OCI-LY3 (cell line): ENCODE measurements around the gene PLPP3.

Source experiments
- EZH2phosphoT487 ChIP-seq: fragments of 200-600 bp; shearing (Covaris generic); IDR thresholded peaks from 2 replicates; pipeline ENCODE4 v1.6.1; 2018; ENCODE audit warnings: antibody characterized with exemption, mixed run types, low read depth
- TF ChIP-seq, protein P1 (sequence below): fragments of 200-600, 300-600 bp; sonication (generic); IDR thresholded peaks from 2 replicates; pipeline ENCODE4 v1.5.1; 2014; ENCODE audit warnings: antibody characterized with exemption, low read length, low read depth

DNA sequence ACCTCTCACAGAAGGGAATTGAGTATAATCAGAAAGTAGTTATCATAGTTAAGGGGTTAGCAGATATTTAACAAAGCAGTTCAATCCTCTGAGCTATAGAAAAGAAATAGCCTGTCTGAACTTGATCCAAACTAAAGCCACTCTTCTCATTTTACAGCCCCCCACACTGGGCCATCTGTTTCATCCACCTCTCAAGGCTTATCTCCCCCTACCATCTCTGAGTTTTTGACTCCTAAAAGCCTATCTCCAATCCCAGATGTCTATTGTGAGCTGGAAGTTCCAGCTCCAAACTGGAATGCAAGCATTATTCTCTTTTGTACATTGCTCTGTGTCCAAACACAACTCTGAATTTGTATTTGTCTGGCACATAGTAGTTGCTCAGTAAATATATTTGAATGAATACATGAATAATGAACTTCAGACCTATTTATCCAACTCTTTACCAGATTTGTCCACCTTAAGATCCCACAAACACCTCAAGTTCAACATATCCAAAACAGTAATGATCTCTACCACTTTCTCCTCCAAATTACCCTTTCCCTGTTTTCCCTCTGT, 98.1 kb downstream of the PLPP3 start:
- TF ChIP-seq, protein P1, sequence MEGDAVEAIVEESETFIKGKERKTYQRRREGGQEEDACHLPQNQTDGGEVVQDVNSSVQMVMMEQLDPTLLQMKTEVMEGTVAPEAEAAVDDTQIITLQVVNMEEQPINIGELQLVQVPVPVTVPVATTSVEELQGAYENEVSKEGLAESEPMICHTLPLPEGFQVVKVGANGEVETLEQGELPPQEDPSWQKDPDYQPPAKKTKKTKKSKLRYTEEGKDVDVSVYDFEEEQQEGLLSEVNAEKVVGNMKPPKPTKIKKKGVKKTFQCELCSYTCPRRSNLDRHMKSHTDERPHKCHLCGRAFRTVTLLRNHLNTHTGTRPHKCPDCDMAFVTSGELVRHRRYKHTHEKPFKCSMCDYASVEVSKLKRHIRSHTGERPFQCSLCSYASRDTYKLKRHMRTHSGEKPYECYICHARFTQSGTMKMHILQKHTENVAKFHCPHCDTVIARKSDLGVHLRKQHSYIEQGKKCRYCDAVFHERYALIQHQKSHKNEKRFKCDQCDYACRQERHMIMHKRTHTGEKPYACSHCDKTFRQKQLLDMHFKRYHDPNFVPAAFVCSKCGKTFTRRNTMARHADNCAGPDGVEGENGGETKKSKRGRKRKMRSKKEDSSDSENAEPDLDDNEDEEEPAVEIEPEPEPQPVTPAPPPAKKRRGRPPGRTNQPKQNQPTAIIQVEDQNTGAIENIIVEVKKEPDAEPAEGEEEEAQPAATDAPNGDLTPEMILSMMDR, result no peak
- TF ChIP-seq EZH2phosphoT487, result no peak
